HEK293 (cell line): Measurements from ENCODE around the gene RNU7-1.

ENCODE experiments used
- GFI1B ChIP-seq: fragments of 450-650 bp; formaldehyde crosslinking; IDR thresholded peaks from 2 replicates; pipeline ENCODE4 v1.5.1; 2016; ENCODE audit warnings: missing biosample characterization, missing genetic modification characterization
- SETDB1 ChIP-seq: IDR thresholded peaks from one replicate; pipeline ENCODE4 v1.6.1; 2017; ENCODE audit warnings: mild to moderate bottlenecking, low read length, moderate library complexity, mixed read lengths; ENCODE audit not compliant: insufficient read length
- TRIM28 ChIP-seq: IDR thresholded peaks from 2 replicates; pipeline ENCODE4 v1.6.1; 2011; ENCODE audit warnings: low read length, control low read depth, borderline replicate concordance
- ZNF157 ChIP-seq: fragments of 450-650 bp; formaldehyde crosslinking; IDR thresholded peaks from 2 replicates; pipeline ENCODE4 v1.5.1; 2016; ENCODE audit warnings: missing biosample characterization, missing genetic modification characterization
- ZNF596 ChIP-seq: fragments of 450-650 bp; IDR thresholded peaks from 2 replicates; pipeline ENCODE4 v1.5.0; 2018; ENCODE audit warnings: missing biosample characterization, mild to moderate bottlenecking, missing genetic modification characterization, moderate library complexity
- ZNF792 ChIP-seq: fragments of 450-650 bp; formaldehyde crosslinking; IDR thresholded peaks from 2 replicates; pipeline ENCODE4 v1.5.1; 2016; ENCODE audit warnings: missing biosample characterization, missing genetic modification characterization
- TF ChIP-seq, protein P1 (sequence below): fragments of 450-650 bp; formaldehyde crosslinking; IDR thresholded peaks from 2 replicates; pipeline ENCODE4 v1.5.1; 2016; ENCODE audit warnings: missing biosample characterization, missing genetic modification characterization
- TF ChIP-seq, protein P2 (sequence below): fragments of 450-650 bp; formaldehyde crosslinking; IDR thresholded peaks from 2 replicates; pipeline ENCODE4 v1.5.1; 2016; ENCODE audit warnings: missing biosample characterization, missing genetic modification characterization

DNA sequence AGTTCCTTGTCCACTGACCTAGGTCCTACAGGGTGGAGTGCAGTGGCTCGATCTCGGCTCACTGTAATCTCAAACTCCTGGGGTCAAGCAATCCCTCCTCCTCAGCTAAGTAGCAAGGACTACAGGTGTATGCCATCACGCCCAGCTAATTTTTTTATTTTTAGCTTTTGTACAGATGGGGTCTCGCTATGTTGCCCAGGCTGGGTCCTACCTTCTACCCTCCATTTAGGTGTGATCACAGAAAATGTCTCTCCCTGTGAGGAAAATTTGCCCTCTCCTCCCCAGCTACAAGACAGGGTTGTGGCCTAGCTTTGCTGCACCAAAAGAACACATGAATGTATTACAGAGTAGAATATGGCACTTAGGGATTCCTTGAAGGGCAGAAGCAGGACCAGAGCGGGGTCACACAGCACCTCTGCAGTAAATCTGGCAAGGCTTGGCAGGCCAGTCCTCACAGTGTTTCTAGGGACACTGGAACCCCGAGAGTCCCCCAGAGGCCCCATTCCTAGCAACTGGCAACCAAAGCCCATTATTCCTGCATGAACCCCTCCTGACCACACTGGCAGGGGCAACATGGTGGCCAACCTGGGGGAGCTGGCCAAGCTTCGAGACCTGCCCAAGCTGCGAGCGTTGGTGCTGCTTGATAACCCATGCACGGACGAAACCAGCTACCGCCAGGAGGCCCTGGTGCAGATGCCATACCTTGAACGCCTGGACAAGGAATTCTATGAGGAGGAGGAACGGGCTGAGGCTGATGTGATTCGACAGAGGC is 31.3 kb upstream of the RNU7-1 start:
- TF ChIP-seq, protein P1, sequence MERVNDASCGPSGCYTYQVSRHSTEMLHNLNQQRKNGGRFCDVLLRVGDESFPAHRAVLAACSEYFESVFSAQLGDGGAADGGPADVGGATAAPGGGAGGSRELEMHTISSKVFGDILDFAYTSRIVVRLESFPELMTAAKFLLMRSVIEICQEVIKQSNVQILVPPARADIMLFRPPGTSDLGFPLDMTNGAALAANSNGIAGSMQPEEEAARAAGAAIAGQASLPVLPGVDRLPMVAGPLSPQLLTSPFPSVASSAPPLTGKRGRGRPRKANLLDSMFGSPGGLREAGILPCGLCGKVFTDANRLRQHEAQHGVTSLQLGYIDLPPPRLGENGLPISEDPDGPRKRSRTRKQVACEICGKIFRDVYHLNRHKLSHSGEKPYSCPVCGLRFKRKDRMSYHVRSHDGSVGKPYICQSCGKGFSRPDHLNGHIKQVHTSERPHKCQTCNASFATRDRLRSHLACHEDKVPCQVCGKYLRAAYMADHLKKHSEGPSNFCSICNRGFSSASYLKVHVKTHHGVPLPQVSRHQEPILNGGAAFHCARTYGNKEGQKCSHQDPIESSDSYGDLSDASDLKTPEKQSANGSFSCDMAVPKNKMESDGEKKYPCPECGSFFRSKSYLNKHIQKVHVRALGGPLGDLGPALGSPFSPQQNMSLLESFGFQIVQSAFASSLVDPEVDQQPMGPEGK (tag by site-specific recombination), result no peak
- TF ChIP-seq, protein P2, sequence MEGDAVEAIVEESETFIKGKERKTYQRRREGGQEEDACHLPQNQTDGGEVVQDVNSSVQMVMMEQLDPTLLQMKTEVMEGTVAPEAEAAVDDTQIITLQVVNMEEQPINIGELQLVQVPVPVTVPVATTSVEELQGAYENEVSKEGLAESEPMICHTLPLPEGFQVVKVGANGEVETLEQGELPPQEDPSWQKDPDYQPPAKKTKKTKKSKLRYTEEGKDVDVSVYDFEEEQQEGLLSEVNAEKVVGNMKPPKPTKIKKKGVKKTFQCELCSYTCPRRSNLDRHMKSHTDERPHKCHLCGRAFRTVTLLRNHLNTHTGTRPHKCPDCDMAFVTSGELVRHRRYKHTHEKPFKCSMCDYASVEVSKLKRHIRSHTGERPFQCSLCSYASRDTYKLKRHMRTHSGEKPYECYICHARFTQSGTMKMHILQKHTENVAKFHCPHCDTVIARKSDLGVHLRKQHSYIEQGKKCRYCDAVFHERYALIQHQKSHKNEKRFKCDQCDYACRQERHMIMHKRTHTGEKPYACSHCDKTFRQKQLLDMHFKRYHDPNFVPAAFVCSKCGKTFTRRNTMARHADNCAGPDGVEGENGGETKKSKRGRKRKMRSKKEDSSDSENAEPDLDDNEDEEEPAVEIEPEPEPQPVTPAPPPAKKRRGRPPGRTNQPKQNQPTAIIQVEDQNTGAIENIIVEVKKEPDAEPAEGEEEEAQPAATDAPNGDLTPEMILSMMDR, result no peak
- TF ChIP-seq TRIM28, result no peak
- TF ChIP-seq SETDB1, result no peak
- no peak for TF ChIP-seq ZNF596 (tag by site-specific recombination)
- TF ChIP-seq ZNF157 (tag by site-specific recombination), result no peak
- no peak for TF ChIP-seq ZNF792
- TF ChIP-seq GFI1B, result no peak
